Measurements from ENCODE around the gene STAC.

The STAC gene

DNA sequence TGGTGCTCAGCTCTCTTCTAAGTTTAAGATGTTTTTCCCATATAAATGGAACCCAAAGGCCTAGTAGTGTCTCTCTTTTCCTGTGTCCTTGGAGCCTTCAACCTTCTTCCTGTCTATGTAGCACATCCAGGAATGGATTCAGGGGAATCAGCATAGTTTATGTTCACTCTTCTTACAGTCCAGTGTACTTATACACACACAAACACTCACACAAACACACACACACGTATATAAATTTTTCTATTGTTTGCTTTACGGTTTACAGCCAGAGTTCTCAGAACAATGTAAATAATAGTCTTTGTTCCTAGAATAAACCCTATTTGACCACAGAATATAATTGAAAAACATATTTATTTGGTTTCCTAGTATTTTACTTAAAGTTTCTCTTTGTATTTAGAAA lies 36.9 kb downstream of the STAC start:
- no peak for DNase-seq (ENCODE audit: low read depth, low spot score)
- ChIA-PET CTCF (no interaction called here), POLR2A (no interaction called here)
- H3K4me3 ChIP-seq (ENCODE audit: low read depth, low read length) = no peak overlapping the region
- TF ChIP-seq, protein P1, sequence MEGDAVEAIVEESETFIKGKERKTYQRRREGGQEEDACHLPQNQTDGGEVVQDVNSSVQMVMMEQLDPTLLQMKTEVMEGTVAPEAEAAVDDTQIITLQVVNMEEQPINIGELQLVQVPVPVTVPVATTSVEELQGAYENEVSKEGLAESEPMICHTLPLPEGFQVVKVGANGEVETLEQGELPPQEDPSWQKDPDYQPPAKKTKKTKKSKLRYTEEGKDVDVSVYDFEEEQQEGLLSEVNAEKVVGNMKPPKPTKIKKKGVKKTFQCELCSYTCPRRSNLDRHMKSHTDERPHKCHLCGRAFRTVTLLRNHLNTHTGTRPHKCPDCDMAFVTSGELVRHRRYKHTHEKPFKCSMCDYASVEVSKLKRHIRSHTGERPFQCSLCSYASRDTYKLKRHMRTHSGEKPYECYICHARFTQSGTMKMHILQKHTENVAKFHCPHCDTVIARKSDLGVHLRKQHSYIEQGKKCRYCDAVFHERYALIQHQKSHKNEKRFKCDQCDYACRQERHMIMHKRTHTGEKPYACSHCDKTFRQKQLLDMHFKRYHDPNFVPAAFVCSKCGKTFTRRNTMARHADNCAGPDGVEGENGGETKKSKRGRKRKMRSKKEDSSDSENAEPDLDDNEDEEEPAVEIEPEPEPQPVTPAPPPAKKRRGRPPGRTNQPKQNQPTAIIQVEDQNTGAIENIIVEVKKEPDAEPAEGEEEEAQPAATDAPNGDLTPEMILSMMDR (IDR thresholded peaks at IDR 0.05; ENCODE audit: insufficient read depth, low read length, missing control alignments) = no peak

DNA sequence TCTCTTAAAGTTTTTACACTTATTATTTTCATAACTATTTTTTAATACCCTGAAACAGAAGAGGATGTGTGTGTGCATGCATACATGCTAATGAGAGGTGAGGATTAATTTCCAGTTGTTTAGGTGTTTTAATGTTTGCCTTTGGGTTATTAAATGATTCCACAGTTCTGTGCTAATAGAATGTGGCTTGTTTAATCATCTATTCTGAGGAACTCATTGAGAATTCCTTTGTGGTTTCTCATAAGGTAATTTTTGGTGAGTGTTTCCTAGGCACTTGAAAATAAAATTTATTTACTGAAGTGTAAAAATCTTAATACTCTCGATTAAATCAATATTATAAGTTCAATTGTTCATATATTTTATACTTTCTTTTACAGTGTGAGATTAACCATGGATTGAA lies 38.0 kb downstream of the STAC start:
- ChIA-PET POLR2A (no interaction called here), CTCF (no interaction called here)
- TF ChIP-seq, protein P1 (IDR thresholded peaks at IDR 0.05; ENCODE audit: insufficient read depth, low read length, missing control alignments) = no peak
- H3K4me3 ChIP-seq (ENCODE audit: low read depth, low read length) = no peak overlapping the region
- DNase-seq (ENCODE audit: low read depth, low spot score) = no peak

DNA sequence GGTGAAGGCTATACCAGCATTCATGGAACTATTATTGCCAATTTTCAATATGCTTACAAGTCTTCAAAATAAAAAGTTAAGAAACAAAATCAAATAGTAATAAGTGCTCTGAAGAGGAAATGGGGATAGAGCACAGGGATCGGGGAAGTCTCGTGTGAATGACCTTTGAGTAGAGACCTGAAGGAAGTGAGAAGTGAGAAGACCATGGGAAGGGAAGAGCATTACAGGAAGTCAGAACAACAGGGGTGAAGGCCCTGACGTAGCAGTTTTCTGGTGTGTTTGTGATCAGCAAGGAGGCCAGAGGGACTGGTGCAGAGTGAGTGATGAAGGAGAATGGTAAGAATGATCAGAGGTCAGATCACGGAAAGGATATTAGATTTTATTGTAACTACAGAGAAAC lies 48.1 kb downstream of the STAC start:
- no peak overlapping the region for H3K4me3 ChIP-seq (ENCODE audit: low read depth, low read length)
- TF ChIP-seq, protein P1 (IDR thresholded peaks at IDR 0.05; ENCODE audit: insufficient read depth, low read length, missing control alignments) = no peak
- POLR2A ChIA-PET = no interaction called here
- DNase-seq (ENCODE audit: low read depth, low spot score) = no peak
- CTCF ChIA-PET = no interaction called here

DNA sequence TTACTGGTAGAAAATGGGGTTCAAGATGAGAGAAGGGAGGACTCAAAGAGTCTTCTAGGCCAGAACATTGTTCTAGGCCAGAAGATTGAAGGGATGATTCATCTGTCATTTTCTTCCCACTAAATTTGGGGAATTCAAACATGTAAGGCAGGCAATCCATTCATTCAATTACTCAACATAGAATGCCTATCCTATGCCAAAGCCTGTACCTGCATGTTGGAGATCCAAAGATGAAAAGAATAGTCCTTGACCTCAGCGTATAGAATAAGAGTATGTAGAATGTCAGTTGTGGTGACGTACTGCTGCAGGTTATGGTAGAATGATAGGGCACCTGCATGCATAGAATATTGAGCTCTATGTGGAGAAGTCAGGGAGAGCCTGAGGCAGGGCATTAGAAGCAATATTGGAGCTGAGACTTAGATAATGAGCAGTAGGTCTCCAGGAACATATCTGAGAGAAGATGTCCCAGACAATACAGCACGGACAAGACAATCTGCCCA lies 49.7 kb downstream of the STAC start:
- H3K4me3 ChIP-seq (ENCODE audit: low read depth, low read length) = no peak overlapping the region
- DNase-seq (ENCODE audit: low read depth, low spot score) = no peak
- CTCF ChIA-PET = no interaction called here
- POLR2A ChIA-PET = no interaction called here
- TF ChIP-seq, protein P1 (IDR thresholded peaks at IDR 0.05; ENCODE audit: insufficient read depth, low read length, missing control alignments) = no peak

DNA sequence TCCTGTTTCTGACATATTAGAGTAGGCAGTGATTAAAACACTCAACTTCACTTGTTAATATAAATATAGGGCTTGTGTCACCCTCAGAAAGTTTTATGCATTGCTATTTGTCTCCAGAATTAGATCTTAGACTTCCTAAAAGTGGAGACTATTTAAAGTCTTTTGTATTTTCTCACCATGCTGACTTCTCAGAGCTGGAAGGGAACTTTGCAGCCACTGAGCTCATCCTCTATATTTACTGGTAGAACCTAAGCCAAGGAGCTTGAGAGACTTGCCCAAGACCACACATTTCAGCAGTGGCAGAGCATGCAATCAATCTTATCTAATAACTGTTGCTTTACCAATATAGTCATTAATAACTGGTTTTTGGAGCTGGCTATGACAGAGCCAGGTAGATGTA lies 53.2 kb downstream of the STAC start:
- DNase-seq (ENCODE audit: low read depth, low spot score) = no peak
- no peak overlapping the region for H3K4me3 ChIP-seq (ENCODE audit: low read depth, low read length)
- ChIA-PET POLR2A (no interaction called here), CTCF (no interaction called here)
- TF ChIP-seq, protein P1 (IDR thresholded peaks at IDR 0.05; ENCODE audit: insufficient read depth, low read length, missing control alignments) = no peak

DNA sequence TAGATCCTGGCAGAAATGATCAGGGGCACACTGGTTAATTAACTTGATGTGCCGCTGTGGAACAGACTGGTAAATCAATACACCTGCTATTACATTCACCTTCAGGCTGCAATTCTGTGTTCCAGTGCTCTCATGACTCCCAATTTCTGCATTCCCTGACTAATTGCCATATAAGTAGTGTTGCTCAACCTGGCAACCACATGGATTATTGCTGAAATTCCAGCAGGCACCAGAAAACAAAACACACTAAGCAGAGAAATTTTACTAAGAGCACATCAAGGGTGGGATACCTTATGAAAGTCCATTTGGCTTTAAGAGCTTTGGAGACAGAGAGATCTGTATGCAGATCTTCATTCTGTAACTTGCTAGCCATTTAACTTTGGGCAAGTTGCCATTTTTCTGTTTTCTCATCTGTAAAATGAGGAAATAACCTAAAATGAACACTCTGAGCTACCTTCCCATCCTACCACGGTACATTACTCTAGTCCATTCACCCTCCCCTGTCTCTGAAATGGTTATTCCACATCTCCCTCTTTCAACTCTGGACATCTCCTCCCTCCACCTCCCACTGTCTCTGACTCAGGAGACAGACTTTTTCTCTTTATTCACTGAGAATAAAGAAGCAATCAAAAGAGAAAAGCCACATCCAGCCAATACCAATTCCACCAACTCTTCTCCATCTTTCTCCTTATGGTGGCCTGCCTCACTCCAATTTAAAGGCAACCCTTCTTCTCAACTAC lies 54.6 kb downstream of the STAC start:
- TF ChIP-seq, protein P1 (IDR thresholded peaks at IDR 0.05; ENCODE audit: insufficient read depth, low read length, missing control alignments) = no peak
- no peak for DNase-seq (ENCODE audit: low read depth, low spot score)
- no peak overlapping the region for H3K4me3 ChIP-seq (ENCODE audit: low read depth, low read length)
- POLR2A ChIA-PET = no interaction called here
- CTCF ChIA-PET = no interaction called here
